GM19043 (cell line): ENCODE measurements around the gene KRT71.
"Not testable (repeated sequence)": the region's sequence is repeated elsewhere in the genome, so short reads cannot be mapped to it uniquely, and the experiment has no call there.

Source experiments
- ATAC-seq: cut with Tn5 transposase; IDR thresholded peaks from one replicate; pipeline ENCODE4 v1.9.1; 2021; ENCODE audit warnings: low read depth; ENCODE audit not compliant: unreplicated experiment

The KRT71 gene

DNA sequence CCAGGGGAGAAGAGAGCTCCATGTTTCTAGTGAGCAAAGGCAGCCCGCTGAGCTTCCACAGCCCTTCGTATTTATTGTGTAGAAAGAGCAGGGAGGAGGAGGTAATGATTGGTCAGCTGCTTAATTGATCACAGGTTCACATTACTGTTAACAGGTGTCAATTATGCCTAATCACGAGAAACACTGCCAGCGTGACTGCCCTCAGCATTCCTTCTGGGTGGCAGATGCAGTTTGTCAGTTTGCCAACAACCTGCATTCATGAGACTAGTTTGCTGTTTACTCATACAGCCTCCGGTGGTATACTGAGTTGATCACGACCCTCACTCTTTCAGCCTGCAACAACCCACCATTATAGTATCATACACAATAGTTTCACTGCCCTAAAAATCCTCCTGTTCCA, 52.4 kb downstream of the KRT71 start:
- not testable (repeated sequence) for ATAC-seq

DNA sequence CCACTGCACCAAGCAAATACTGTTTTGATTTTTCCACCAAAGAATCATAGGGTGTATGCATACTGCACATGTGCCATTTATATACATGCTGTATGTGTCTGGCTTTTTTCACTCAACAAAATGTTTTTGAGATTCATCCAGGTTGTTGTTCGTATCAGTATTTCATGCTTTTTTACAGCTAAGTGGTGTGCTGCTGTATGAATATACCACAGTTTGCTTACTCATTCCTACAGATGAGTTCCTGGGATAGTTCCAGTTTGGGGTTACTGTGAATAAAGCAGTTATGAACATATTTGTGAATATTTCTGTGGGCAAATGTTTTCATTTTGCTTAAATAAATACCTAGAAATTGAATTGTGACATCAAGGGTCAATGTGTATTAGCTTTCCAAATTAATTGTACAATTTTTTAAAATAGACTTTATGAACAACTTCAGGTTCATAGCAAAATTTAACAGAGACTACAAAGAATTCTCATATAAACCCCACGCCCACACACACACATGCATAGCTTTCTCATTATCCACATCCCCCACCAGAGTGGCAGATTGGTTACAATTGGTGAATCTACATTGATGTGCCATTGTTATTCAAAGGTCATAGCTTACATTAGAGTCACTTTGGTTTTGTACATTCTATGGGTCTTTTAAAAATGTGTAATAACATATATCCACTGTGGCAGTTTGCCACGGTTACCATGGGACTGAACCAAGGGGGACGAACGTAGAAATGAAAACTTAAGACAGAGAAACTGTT, 53.0 kb downstream of the KRT71 start:
- no peak for ATAC-seq

DNA sequence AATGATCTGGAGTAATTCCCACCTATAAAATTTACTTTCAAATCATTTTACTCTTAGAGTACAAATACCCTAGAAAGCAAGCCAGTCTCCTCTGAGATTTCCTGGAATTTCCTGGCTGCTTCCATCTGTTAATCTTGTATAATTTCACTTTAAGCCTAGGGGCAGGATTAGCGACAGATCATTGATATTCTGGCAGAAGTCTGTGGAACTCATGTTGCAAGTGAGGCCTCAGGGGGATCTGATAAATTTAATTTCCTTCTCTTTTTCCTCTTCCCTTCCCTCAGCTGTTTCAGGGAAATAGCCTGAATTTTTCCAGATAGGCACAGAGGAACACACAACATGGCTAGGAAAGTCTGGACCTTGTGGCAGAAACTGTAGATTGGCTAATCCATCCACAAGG, 54.0 kb downstream of the KRT71 start:
- no peak for ATAC-seq

DNA sequence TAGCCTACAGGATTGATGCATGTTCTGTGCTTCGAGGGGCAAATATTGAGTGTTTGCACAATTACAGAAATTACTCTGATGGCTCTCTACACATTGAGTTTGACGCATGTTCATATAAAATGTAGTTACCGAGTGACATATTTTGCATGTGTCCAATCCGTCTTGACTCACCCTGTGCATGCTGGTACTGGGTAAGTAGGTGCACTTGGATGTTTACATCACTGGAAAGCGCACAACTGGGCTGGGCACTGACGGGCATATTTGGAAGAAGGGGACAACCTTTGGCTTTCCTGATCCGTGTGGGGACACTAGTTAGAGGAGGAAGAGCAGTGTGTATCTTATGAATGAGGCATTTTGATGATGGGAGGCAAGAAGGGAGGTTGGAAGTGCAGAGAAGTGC, 55.0 kb downstream of the KRT71 start:
- no peak for ATAC-seq

DNA sequence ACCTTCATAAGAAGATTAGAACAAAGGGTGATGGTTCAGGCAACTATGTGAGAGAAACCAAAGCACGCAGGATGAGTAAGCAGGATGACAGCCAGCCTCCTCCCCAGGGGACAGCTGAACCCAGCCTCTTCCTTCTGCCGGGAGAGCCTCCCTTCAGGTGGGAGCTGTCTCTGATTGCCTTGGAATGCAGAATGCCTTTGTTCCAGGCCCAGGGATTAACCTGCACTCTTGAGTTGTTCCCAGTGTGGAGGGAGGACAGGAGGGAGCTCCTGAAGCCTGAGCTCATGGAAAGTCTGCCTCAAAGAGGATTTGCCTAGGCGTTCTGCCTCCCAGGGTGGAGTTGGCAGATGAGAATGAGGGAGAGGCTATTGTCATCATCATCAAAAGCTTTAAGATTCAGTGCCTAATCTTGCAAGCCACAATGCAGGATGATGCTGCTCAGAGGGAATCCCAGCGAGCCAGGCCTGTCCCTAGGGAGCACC, 56.3 kb downstream of the KRT71 start:
- ATAC-seq: no peak

DNA sequence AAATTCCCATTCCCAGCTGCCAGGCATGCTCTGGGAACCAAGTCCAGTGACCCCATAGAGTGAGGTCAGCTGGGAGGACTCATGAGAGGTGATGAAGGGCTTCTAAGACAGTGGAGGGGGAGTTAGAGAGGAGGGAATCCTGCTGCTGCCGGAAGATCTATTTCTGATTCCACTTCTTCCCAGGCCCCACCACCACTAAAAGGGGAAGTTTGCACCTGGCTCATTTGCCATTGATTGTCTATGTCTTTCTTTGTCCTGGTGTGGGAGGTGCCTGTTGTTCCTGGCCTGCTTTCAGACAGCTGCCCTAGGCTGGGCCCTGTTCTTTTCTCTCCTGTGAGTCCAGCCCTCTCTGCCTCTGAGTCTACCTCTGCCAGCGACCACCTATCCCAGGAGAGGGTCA, 56.9 kb downstream of the KRT71 start:
- no peak for ATAC-seq

DNA sequence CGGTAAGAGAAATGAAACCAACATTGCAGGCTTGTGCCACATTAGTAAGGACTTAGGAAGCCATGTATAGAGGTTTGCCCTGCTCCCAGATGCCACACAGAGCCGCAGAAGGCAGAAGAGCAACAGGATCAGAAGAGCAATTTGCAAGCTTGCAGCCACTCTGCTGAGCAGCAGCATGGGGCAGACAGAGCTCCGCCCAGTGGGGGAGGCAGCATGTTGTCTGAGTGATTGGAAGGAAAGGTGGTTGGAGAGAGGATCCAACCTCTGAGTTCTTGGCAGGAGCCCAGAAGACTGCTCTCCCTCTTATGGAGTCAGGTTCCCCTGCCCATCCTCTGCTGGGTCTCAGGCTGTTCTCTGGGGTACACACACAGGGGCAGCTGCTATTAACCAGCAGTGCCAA, 57.6 kb downstream of the KRT71 start:
- ATAC-seq: no peak

DNA sequence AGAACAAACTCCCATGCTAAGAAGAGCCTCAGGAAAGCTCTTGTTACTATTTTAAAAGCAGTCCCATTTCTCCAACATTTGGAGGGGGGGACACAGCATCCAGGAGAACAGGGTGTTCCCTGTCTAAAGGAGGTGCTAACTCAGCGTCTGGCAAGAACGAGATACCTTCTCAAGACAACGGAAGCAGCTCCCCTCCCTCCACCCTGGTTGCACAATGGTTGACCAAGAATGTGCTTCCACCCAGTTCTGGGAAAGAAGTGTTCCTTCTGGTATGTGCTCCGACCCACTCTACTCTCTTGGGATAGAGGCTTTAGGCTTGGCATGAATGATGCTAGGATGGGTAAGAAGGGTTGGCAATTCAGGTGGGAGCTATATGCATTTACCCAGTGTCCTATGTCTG, 58.4 kb downstream of the KRT71 start:
- no peak for ATAC-seq

DNA sequence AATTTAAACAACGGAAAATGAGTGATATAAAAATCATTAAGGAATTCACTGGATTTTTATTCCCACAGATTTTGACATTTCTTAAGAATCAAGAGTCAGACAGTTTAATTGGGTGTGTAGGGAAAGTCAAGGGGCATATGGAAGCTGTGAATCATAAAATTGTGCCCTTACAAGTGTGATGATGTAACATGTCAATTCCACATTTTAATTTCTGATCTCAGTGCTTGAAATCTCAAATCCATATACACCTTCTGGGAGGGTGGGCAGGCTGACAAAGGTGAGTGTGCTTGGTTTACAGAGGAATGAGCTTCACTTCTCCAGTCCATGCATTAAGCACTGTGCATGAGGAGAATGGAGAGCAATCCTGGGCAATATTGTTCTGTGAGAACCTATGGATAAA, 58.8 kb downstream of the KRT71 start:
- no peak for ATAC-seq
